Ectodermal cell (in vitro differentiated cells): ENCODE data around the gene MICU1.
A peak's percentile ranks its signal among the peaks of the same experiment; 100 is the strongest.
"Not testable (repeated sequence)": the region's sequence is repeated elsewhere in the genome, so short reads cannot be mapped to it uniquely, and the experiment has no call there.

Experiments
- H3K27ac ChIP-seq: 2 replicates; pipeline ENCODE4 v1.7.0; 2013; ENCODE audit warnings: mild to moderate bottlenecking, low read depth, low read length; ENCODE audit not compliant: insufficient read depth, poor library complexity, severe bottlenecking
- H3K27me3 ChIP-seq: 2 replicates; pipeline ENCODE4 v1.7.0; 2013; ENCODE audit warnings: mild to moderate bottlenecking, low read length; ENCODE audit not compliant: insufficient read depth, control insufficient read depth, poor library complexity, severe bottlenecking
- H3K36me3 ChIP-seq: one replicate; pipeline ENCODE4 v1.7.0; 2013; ENCODE audit warnings: low read length; ENCODE audit not compliant: control insufficient read depth, insufficient read depth
- H3K4me1 ChIP-seq: one replicate; pipeline ENCODE4 v1.7.0; 2013; ENCODE audit warnings: low read length; ENCODE audit not compliant: control insufficient read depth, insufficient read depth
- H3K4me3 ChIP-seq: 2 replicates; pipeline ENCODE4 v1.7.0; 2013; ENCODE audit warnings: low read depth, low read length, control low read depth; ENCODE audit not compliant: insufficient read depth
- H3K9me3 ChIP-seq: 2 replicates; pipeline ENCODE4 v1.7.0; 2013; ENCODE audit warnings: mild to moderate bottlenecking, low read length, moderate library complexity; ENCODE audit not compliant: control insufficient read depth
- WGBS, 2 experiments: methylation state at CpG; one replicate each; pipeline ENCODE4 v1.1.7; 2013; ENCODE audit warnings: missing lambda C conversion rate in 2 of 2; 5-methylcytosine and 5-hydroxymethylcytosine counted together

Gene MICU1

DNA sequence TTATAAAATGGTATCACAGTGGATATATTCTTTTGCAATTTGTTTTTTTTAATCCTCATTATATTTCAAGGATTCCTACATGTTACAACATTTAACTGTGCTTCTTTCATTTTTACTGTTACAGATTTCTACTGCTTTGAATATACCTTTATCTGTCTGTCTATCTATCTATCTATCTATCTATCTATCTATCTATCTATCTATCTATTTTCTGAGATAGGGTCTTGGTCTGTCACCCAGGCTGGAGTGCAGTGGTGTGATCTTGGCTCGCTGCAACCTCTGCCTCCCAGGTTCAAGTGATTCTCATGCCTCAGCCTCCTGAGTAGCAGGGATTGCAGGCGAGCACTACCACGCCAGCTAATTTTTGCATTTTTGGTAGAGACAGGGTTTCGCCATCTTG lies 194.9 kb downstream of the MICU1 start:
- H3K27ac ChIP-seq, H3K36me3 ChIP-seq, H3K9me3 ChIP-seq, H3K4me3 ChIP-seq, H3K27me3 ChIP-seq: not testable (repeated sequence)
- 91 to 95% methylated on average over 4 of the region's 4 CpGs for WGBS, 2 experiments
- peaks cover 11% of the 10 kb centered on the region for H3K4me1 ChIP-seq

DNA sequence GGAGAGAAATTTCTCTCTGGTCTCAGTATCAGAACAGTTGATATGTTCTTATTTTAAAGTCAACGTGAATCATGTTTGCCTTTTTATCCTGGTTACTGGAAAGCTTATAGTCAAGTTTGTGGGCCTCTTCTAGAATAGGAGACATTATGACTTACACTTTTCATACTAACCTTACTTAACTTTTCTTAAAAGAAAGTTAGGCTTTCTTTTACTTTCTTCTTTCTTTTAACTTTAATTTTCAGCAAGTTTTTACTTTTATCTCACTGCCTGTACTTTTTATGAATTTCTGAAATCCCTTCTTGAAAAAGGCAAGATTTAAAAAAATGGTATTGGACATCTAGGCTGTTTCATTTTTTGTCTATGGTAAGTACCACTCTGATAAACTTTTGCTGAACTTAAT lies 195.9 kb downstream of the MICU1 start:
- Histone ChIP-seq H3K36me3 (no peaks in the 10 kb centered on the region), H3K9me3 (no peaks in the 10 kb centered on the region), H3K4me3 (no peak overlapping the region), H3K27ac (no peak overlapping the region), H3K27me3 (no peaks in the 10 kb centered on the region), H3K4me1 (peaks cover 19% of the 10 kb centered on the region)
- 100% methylated on average over 1 of the region's 1 CpG for WGBS, 2 experiments

DNA sequence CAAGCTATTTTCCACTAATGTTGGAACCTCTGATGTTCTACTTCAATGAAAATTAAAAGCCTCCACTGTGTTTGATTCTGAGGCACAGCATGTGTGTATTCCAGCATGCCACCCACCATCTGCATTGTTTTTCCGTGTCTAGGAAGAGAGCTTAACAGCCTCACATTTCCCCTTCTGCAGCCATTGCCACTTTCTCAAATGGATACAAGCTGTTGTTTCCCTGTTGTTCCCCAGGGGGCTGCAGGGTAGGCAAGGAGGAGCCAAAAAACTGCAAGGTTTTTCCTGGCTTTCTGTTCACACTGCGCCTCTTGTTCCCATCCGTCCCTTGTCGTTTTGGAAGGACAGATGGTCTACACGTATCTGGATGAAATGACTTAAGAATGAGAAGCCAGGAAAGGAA lies 198.9 kb downstream of the MICU1 start:
- 24 to 31% methylated on average over 5 of the region's 5 CpGs for WGBS, 2 experiments
- no peaks in the 10 kb centered on the region for H3K27me3 ChIP-seq
- no peak overlapping the region for H3K4me3 ChIP-seq
- no peaks in the 10 kb centered on the region for H3K36me3 ChIP-seq
- H3K4me1 ChIP-seq: peaks cover 20% of the 10 kb centered on the region
- no peaks in the 10 kb centered on the region for H3K9me3 ChIP-seq
- H3K27ac ChIP-seq: no peak overlapping the region

DNA sequence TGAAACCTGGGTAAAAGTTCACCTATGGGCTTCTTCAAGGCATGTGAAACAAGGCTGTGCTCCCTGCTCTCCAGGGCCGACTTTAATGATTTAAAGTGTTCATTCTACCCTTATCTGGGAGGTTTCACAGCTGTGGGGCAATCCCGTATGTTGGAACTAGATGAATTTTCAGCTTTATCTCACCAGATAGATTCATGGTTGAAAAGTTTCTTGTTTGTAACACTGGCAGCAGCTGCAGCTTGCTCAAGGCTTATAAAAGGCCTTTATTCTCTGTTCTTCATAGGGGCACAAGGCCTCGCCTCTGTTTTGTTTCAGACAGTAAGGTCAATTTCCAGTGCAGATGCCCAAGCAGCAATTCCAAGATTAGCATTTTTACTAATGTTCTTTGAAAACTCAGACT lies 200.7 kb downstream of the MICU1 start:
- Histone ChIP-seq H3K9me3 (no peaks in the 10 kb centered on the region), H3K27me3 (no peaks in the 10 kb centered on the region), H3K4me3 (no peak overlapping the region), H3K36me3 (no peaks in the 10 kb centered on the region), H3K27ac (peak overlapping the region; percentile 39), H3K4me1 (peaks cover 20% of the 10 kb centered on the region)
- 63 to 64% methylated on average over 3 of the region's 3 CpGs for WGBS, 2 experiments

DNA sequence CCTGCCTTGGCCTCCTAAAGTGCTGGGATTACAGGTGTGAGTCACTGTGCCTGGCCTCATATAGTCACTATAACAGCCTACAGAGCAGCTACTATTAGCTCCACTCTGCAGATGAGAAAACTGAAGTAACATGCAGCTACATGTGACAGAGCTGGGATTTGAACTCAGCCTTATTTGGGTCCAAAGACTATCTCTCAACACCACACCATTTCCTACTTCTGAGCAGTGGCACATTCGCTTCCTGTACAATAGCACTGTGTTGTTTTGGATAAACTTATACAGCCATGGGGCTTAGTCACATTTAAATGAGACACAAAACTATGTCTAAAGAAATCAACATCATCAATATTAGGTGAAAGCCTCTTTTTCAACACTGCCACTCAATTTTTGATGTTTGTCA lies 201.3 kb downstream of the MICU1 start:
- Histone ChIP-seq H3K36me3 (no peaks in the 10 kb centered on the region), H3K9me3 (no peaks in the 10 kb centered on the region), H3K4me1 (peaks cover 20% of the 10 kb centered on the region), H3K27ac (no peak overlapping the region), H3K27me3 (no peaks in the 10 kb centered on the region), H3K4me3 (no peak overlapping the region)
- 100% methylated on average over 1 of the region's 1 CpG for WGBS, 2 experiments

DNA sequence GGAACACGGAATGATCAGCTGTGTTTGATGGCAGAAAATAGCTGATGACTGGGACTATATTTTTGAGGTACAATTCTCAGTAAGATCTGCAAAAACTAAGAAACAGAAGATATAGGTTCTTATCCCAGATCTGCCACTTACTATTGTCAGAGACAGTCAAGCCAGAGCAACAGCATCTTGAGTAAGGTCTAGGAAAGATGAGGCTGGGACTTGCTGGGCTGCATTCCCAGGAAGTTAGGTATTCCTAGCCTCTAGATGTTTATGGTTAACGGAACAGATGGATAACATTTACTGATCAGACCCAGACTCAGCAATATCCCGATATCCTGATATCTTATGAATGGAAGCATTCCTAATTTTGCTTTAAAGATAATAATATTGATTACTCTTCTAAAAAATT lies 202.5 kb downstream of the MICU1 start:
- Histone ChIP-seq H3K4me1 (peaks cover 20% of the 10 kb centered on the region), H3K36me3 (no peaks in the 10 kb centered on the region)
- 94 to 98% methylated on average over 2 of the region's 3 CpGs for WGBS, 2 experiments

DNA sequence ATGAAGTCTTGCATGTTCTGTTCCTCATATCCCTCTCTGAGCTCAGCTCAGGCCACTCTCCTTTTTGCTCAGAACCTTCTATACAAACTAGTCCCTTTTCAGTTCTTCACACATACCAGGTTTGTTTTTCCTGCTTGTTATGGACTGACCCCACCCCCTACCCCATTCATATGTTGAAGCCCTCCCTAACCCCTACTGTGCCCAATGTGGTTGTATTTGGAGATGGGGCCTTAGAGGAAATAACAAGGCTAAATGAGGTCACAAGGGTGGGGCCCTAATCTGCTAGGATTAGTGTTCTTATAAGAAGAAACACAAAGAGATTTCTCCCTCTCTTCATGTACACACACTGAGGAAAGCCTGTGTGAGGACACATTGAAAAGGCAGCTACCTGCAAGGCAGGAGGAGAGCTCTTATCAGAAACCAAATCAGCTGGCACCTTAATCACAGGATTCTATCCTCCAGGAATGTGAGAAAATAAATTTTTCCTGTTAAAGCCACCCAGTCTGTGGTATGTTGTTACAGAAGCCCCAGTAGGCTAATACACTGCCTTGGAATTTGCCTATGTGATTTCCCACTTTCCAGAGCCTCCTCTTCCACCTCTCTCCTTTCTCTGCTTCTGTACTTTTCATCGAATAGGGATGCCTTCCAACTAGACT lies 203.9 kb downstream of the MICU1 start:
- H3K4me3 ChIP-seq: no peak overlapping the region
- peaks cover 15% of the 10 kb centered on the region for H3K4me1 ChIP-seq
- H3K27ac ChIP-seq: no peak overlapping the region
- H3K36me3 ChIP-seq: no peaks in the 10 kb centered on the region
- no peaks in the 10 kb centered on the region for H3K27me3 ChIP-seq
- WGBS, 2 experiments: 90 to 92% methylated on average over 1 of the region's 1 CpG
- H3K9me3 ChIP-seq: no peaks in the 10 kb centered on the region

More for the DNA sequence above, 202.5 kb downstream of the MICU1 start:
- Histone ChIP-seq H3K27ac (no peak overlapping the region), H3K9me3 (no peaks in the 10 kb centered on the region), H3K4me3 (no peak overlapping the region), H3K27me3 (no peaks in the 10 kb centered on the region)

DNA sequence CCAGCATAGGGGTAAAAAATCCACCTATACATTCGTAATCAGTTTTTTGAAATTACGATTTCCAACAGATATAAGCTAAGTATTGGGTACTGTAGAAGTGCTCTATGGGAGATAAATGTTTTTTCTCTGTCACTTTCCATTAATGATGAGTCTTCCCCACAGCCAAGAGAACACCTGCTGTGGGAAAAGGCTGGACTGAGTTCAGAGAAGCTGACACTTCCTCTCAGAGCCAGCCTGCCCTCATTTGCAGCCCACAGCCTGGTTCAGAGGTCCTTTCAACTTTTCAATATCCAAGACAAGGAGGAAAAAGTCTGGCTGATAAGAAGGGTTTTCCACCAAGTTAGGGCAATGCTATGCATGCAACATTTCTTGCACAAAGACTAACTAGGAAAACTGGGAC lies 206.6 kb downstream of the MICU1 start:
- H3K27ac ChIP-seq: no peak overlapping the region

DNA sequence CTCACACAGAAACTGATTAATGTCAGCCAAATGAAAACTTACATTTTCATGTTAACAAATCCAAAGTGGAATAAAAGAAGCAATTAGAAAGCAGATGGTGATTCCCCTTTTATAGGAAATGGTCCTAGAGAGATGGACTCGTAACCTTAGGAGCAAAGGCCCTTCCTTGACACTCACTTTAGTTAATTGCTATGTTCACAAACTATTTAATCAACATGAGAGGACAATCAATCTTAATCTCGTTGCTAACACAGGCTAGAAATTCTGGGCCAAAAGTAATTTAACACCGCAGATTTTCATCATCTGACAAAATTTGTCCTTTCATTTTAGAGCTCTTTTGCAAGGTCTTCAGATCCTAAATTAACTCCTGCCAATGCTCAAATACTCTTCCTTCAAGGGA lies 207.2 kb downstream of the MICU1 start:
- Histone ChIP-seq H3K27ac (no peak overlapping the region), H3K36me3 (no peaks in the 10 kb centered on the region), H3K4me1 (no peaks in the 10 kb centered on the region), H3K4me3 (no peak overlapping the region), H3K27me3 (no peaks in the 10 kb centered on the region), H3K9me3 (no peaks in the 10 kb centered on the region)
- WGBS, 2 experiments: 57 to 62% methylated on average over 3 of the region's 3 CpGs

More for the DNA sequence above, 206.6 kb downstream of the MICU1 start:
- Histone ChIP-seq H3K36me3 (no peaks in the 10 kb centered on the region), H3K4me3 (no peak overlapping the region), H3K9me3 (no peaks in the 10 kb centered on the region), H3K4me1 (no peaks in the 10 kb centered on the region), H3K27me3 (no peaks in the 10 kb centered on the region)
- 82 to 100% methylated on average over 2 of the region's 2 CpGs for WGBS, 2 experiments

DNA sequence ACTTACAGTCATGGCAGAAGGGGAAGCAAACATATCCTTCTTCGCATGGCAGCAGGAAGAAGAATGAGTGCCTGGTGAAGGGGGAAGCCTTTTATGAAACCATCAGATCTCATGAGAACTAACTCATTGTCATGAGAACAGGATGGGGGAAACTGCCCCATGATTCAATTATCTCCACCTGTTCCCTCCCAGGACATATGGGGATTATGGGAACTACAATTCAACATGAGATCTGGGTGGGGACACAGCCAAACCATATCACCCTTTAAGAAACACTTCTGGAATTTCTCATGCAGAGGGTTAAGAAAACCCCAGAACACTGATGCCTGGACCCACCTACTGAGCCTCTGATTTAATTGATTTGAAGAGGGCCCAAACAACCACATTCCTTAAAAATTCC lies 207.9 kb downstream of the MICU1 start:
- Histone ChIP-seq H3K9me3 (no peaks in the 10 kb centered on the region), H3K27me3 (no peaks in the 10 kb centered on the region), H3K27ac (no peak overlapping the region), H3K36me3 (no peaks in the 10 kb centered on the region), H3K4me1 (no peaks in the 10 kb centered on the region), H3K4me3 (no peak overlapping the region)
- 0% methylated on average over 1 of the region's 1 CpG for WGBS, 2 experiments

DNA sequence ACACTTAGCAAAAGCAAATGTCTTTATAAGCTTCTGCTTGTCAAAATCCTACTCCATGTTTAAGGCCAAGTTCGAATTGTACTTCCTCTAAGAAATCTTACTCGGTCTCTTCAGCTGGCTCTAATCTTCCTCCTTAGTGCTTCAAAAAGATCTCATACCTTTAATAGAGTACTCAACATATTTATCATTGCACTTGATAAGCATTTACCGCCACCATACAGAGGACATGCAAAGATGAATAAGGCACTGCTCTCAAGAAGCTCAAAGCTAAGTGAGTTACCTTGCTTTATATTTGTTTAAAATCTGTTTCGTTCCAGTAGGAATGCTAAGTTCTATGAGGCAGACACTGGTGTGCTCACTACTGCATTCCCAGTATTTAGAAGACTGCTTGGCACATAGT lies 209.2 kb downstream of the MICU1 start:
- 92 to 97% methylated on average over 4 of the region's 4 CpGs for WGBS, 2 experiments
- Histone ChIP-seq H3K9me3 (no peaks in the 10 kb centered on the region), H3K27ac (no peak overlapping the region), H3K4me3 (no peak overlapping the region), H3K4me1 (no peaks in the 10 kb centered on the region), H3K27me3 (no peaks in the 10 kb centered on the region), H3K36me3 (no peaks in the 10 kb centered on the region)
